ENCODE measurements around the gene NOP9. TPM values are rescaled to one million over a fixed set of nuclear protein-coding genes. Genes with fewer than 3 reads are reported as not detected.

The NOP9 gene
- total and polyA plus RNA-seq, 8 donors: 22.4 to 28.4 (median 25.1) TPM

DNA sequence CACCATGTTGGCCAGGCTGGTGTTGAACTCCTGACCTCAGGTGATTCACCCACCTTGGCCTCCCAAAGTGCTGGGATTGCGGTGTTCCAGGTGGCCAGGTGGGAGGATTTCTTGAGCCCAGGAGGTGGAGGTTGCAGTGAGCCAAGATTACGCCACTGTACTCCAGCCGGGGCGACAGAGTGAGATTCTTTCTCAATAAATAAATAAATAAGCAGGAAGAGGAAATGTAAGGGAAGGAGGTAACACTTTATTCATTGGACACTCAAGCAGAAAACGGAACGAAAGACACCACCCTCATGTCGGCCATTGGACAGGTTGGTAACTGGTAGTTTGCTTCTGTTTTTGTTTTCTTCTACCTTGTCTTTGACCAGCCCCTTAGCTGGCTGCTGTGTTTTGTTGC lies 55.4 kb downstream of the NOP9 start:
- DNase-seq (no peak), ATAC-seq (no peak)
- Histone ChIP-seq H3K4me1 (peaks cover 4 to 24% of the 10 kb centered on the region in 2 donors), H3K36me3 (no peaks in the 10 kb centered on the region), H3K27me3 (no peaks in the 10 kb centered on the region), H3K9me3 (no peaks in the 10 kb centered on the region), H3K4me3 (no peak overlapping the region), H3K27ac (no peak overlapping the region)
- TF ChIP-seq, protein P1, sequence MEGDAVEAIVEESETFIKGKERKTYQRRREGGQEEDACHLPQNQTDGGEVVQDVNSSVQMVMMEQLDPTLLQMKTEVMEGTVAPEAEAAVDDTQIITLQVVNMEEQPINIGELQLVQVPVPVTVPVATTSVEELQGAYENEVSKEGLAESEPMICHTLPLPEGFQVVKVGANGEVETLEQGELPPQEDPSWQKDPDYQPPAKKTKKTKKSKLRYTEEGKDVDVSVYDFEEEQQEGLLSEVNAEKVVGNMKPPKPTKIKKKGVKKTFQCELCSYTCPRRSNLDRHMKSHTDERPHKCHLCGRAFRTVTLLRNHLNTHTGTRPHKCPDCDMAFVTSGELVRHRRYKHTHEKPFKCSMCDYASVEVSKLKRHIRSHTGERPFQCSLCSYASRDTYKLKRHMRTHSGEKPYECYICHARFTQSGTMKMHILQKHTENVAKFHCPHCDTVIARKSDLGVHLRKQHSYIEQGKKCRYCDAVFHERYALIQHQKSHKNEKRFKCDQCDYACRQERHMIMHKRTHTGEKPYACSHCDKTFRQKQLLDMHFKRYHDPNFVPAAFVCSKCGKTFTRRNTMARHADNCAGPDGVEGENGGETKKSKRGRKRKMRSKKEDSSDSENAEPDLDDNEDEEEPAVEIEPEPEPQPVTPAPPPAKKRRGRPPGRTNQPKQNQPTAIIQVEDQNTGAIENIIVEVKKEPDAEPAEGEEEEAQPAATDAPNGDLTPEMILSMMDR (IDR thresholded peaks at IDR 0.05): no peak
- intact Hi-C loops (cut with DNase I): no loop called here

DNA sequence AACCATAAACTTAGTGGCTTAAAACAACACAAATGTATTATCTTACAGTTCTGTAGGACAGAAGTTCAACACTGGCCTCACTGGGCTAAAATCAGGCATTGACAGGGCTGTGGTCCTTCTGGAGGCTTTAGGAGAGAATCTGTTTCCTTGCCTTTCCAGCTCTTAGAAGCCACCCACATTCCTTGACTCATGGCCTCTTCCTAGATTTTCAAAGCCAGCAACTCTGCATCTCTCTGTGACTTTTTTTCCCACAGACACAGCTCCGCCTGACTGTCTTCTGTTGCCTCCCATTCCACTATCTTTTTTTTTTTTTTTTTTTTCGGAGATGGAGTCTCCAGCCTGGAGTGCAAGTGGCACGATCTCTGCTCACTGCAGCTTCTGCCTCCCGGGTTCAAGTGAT lies 56.6 kb downstream of the NOP9 start:
- no peak overlapping the region for H3K4me3 ChIP-seq
- H3K27me3 ChIP-seq: no peaks in the 10 kb centered on the region
- no peak overlapping the region for H3K27ac ChIP-seq
- H3K36me3 ChIP-seq: no peaks in the 10 kb centered on the region
- ATAC-seq: no peak
- peaks cover 4 to 24% of the 10 kb centered on the region in 2 donors for H3K4me1 ChIP-seq
- no peaks in the 10 kb centered on the region for H3K9me3 ChIP-seq
- intact Hi-C loops (cut with DNase I): no loop called here
- TF ChIP-seq, protein P1 (IDR thresholded peaks at IDR 0.05): no peak
- DNase-seq: no peak

Other genes with a start within 250 kb of the NOP9 start
Only the 30 nearest of the 34 such genes appear.
- 10 to 100 TPM; 56.4 to 65.1 TPM for gene DCAF11, start 185.1 kb upstream of the NOP9 start, total RNA-seq
- gene DCAF11, start 185.1 kb upstream of the NOP9 start, polyA plus RNA-seq (ENCODE audit: insufficient read length in 6 of 6): 10 to 100 TPM; 60.6 to 76.3 (median 67.6) TPM
- 1 to 10 TPM; 1.6 to 2.7 TPM for gene NRL, start 184.9 kb upstream of the NOP9 start, total RNA-seq
- 1 to 10 TPM in 5 of 6 donors, under 1 TPM in 1; 0.97 to 1.8 (median 1.4) TPM for gene NRL, start 184.9 kb upstream of the NOP9 start, polyA plus RNA-seq (ENCODE audit: insufficient read length in 6 of 6)
- gene FITM1, start 169.2 kb upstream of the NOP9 start, total RNA-seq: under 1 TPM; 0.68 to 0.76 TPM
- 1 to 10 TPM in 4 of 6 donors, under 1 TPM in 2; 0.77 to 1.5 (median 1.0) TPM for gene FITM1, start 169.2 kb upstream of the NOP9 start, polyA plus RNA-seq (ENCODE audit: insufficient read length in 6 of 6)
- 100 to 1,000 TPM; 190 to 203 TPM for gene PSME1, start 163.7 kb upstream of the NOP9 start, total RNA-seq
- gene PSME1, start 163.7 kb upstream of the NOP9 start, polyA plus RNA-seq (ENCODE audit: insufficient read length in 6 of 6): 100 to 1,000 TPM; 189 to 236 (median 221) TPM
- 10 to 100 TPM; 16.2 to 18.1 TPM for gene EMC9, start 158.3 kb upstream of the NOP9 start, total RNA-seq
- 10 to 100 TPM; 13.5 to 24.3 (median 23.0) TPM for gene EMC9, start 158.3 kb upstream of the NOP9 start, polyA plus RNA-seq (ENCODE audit: insufficient read length in 6 of 6)
- 100 to 1,000 TPM; 134 to 224 TPM for gene PSME2, start 153.2 kb upstream of the NOP9 start, total RNA-seq
- 100 to 1,000 TPM; 126 to 164 (median 159) TPM for gene PSME2, start 153.2 kb upstream of the NOP9 start, polyA plus RNA-seq (ENCODE audit: insufficient read length in 6 of 6)
- 10 to 100 TPM; 49.3 to 61.5 TPM for gene RNF31, start 152.4 kb upstream of the NOP9 start, total RNA-seq
- 10 to 100 TPM; 42.4 to 69.9 (median 54.6) TPM for gene RNF31, start 152.4 kb upstream of the NOP9 start, polyA plus RNA-seq (ENCODE audit: insufficient read length in 6 of 6)
- 100 to 1,000 TPM in 1 of 2 donors, 10 to 100 TPM in 1; 95.6 to 131 TPM for gene IRF9, start 138.6 kb upstream of the NOP9 start, total RNA-seq
- gene IRF9, start 138.6 kb upstream of the NOP9 start, polyA plus RNA-seq (ENCODE audit: insufficient read length in 6 of 6): 10 to 100 TPM; 53.4 to 69.9 (median 61.2) TPM
- gene REC8, start 127.8 kb upstream of the NOP9 start, total RNA-seq: 10 to 100 TPM; 27.0 to 31.6 TPM
- gene REC8, start 127.8 kb upstream of the NOP9 start, polyA plus RNA-seq (ENCODE audit: insufficient read length in 6 of 6): 10 to 100 TPM; 38.5 to 66.0 (median 44.3) TPM
- 10 to 100 TPM; 25.0 to 62.4 TPM for gene IPO4, start 111.0 kb upstream of the NOP9 start, total RNA-seq
- gene IPO4, start 111.0 kb upstream of the NOP9 start, polyA plus RNA-seq (ENCODE audit: insufficient read length in 6 of 6): 10 to 100 TPM; 22.6 to 39.5 (median 29.0) TPM
- 10 to 100 TPM; 64.9 to 72.5 TPM for gene TM9SF1, start 104.4 kb upstream of the NOP9 start, total RNA-seq
- gene TM9SF1, start 104.4 kb upstream of the NOP9 start, polyA plus RNA-seq (ENCODE audit: insufficient read length in 6 of 6): 10 to 100 TPM; 28.1 to 37.6 (median 32.4) TPM
- under 1 TPM; 0.37 to 0.55 TPM for gene TSSK4, start 94.2 kb upstream of the NOP9 start, total RNA-seq
- 10 to 100 TPM in 5 of 6 donors, 1 to 10 TPM in 1; 9.6 to 16.1 (median 13.7) TPM for gene TSSK4, start 94.2 kb upstream of the NOP9 start, polyA plus RNA-seq (ENCODE audit: insufficient read length in 6 of 6)
- gene CHMP4A, start 86.4 kb upstream of the NOP9 start, total RNA-seq: 10 to 100 TPM; 35.0 to 46.7 TPM
- 10 to 100 TPM; 52.8 to 64.6 (median 58.8) TPM for gene CHMP4A, start 86.4 kb upstream of the NOP9 start, polyA plus RNA-seq (ENCODE audit: insufficient read length in 6 of 6)
- 10 to 100 TPM; 12.4 to 13.8 TPM for gene MDP1, start 83.8 kb upstream of the NOP9 start, total RNA-seq
- 10 to 100 TPM in 5 of 6 donors, 1 to 10 TPM in 1; 9.8 to 19.4 (median 11.7) TPM for gene MDP1, start 83.8 kb upstream of the NOP9 start, polyA plus RNA-seq (ENCODE audit: insufficient read length in 6 of 6)
- 100 to 1,000 TPM; 162 to 163 TPM for gene NEDD8, start 67.5 kb upstream of the NOP9 start, total RNA-seq
- gene NEDD8, start 67.5 kb upstream of the NOP9 start, polyA plus RNA-seq (ENCODE audit: insufficient read length in 6 of 6): 100 to 1,000 TPM; 185 to 219 (median 203) TPM
- 10 to 100 TPM; 63.6 to 69.6 TPM for gene GMPR2, start 66.9 kb upstream of the NOP9 start, total RNA-seq
- 100 to 1,000 TPM in 4 of 6 donors, 10 to 100 TPM in 2; 96.6 to 117 (median 114) TPM for gene GMPR2, start 66.9 kb upstream of the NOP9 start, polyA plus RNA-seq (ENCODE audit: insufficient read length in 6 of 6)
- 100 to 1,000 TPM; 105 to 110 TPM for gene TINF2, start 57.2 kb upstream of the NOP9 start, total RNA-seq
- 10 to 100 TPM; 52.2 to 67.0 (median 58.3) TPM for gene TINF2, start 57.2 kb upstream of the NOP9 start, polyA plus RNA-seq (ENCODE audit: insufficient read length in 6 of 6)
- gene TGM1, start 36.7 kb upstream of the NOP9 start, total RNA-seq: 1 to 10 TPM; 7.6 to 9.6 TPM
- gene TGM1, start 36.7 kb upstream of the NOP9 start, polyA plus RNA-seq (ENCODE audit: insufficient read length in 6 of 6): 1 to 10 TPM; 2.6 to 4.3 (median 3.2) TPM
- 10 to 100 TPM; 49.3 to 53.3 TPM for gene RABGGTA, start 28.3 kb upstream of the NOP9 start, total RNA-seq
- 10 to 100 TPM; 20.2 to 28.7 (median 25.6) TPM for gene RABGGTA, start 28.3 kb upstream of the NOP9 start, polyA plus RNA-seq (ENCODE audit: insufficient read length in 6 of 6)
- 10 to 100 TPM; 24.9 to 50.2 TPM for gene DHRS1, start 70 bp upstream of the NOP9 start, total RNA-seq
- 10 to 100 TPM; 37.7 to 55.5 (median 42.6) TPM for gene DHRS1, start 70 bp upstream of the NOP9 start, polyA plus RNA-seq (ENCODE audit: insufficient read length in 6 of 6)
- 10 to 100 TPM in 1 of 2 donors, 1 to 10 TPM in 1; 9.2 to 22.7 TPM for gene CIDEB, start 8.1 kb downstream of the NOP9 start, total RNA-seq
- 10 to 100 TPM in 5 of 6 donors, 1 to 10 TPM in 1; 9.5 to 14.8 (median 13.9) TPM for gene CIDEB, start 8.1 kb downstream of the NOP9 start, polyA plus RNA-seq (ENCODE audit: insufficient read length in 6 of 6)
- 1 to 10 TPM; 4.5 to 6.3 TPM for gene LTB4R2, start 10.3 kb downstream of the NOP9 start, total RNA-seq
- 1 to 10 TPM; 4.0 to 5.9 (median 5.6) TPM for gene LTB4R2, start 10.3 kb downstream of the NOP9 start, polyA plus RNA-seq (ENCODE audit: insufficient read length in 6 of 6)
- 10 to 100 TPM in 1 of 2 donors, 1 to 10 TPM in 1; 5.9 to 26.1 TPM for gene LTB4R, start 11.7 kb downstream of the NOP9 start, total RNA-seq
- gene LTB4R, start 11.7 kb downstream of the NOP9 start, polyA plus RNA-seq (ENCODE audit: insufficient read length in 6 of 6): 1 to 10 TPM; 5.3 to 7.7 (median 6.5) TPM
- gene ADCY4, start 35.2 kb downstream of the NOP9 start, total RNA-seq: 10 to 100 TPM; 38.2 to 45.2 TPM
- gene ADCY4, start 35.2 kb downstream of the NOP9 start, polyA plus RNA-seq (ENCODE audit: insufficient read length in 6 of 6): 10 to 100 TPM; 25.7 to 48.5 (median 32.2) TPM
- 10 to 100 TPM; 16.1 to 26.3 TPM for gene RIPK3, start 40.1 kb downstream of the NOP9 start, total RNA-seq
- 1 to 10 TPM; 2.4 to 3.8 (median 3.0) TPM for gene RIPK3, start 40.1 kb downstream of the NOP9 start, polyA plus RNA-seq (ENCODE audit: insufficient read length in 6 of 6)
- gene NFATC4, start 68.3 kb downstream of the NOP9 start, total RNA-seq: 10 to 100 TPM; 39.4 to 64.2 TPM
- 100 to 1,000 TPM in 1 of 6 donors, 10 to 100 TPM in 5; 72.2 to 102 (median 89.4) TPM for gene NFATC4, start 68.3 kb downstream of the NOP9 start, polyA plus RNA-seq (ENCODE audit: insufficient read length in 6 of 6)
- gene NYNRIN, start 99.2 kb downstream of the NOP9 start, total RNA-seq: 10 to 100 TPM; 16.2 to 23.4 TPM
- 100 to 1,000 TPM in 3 of 6 donors, 10 to 100 TPM in 3; 86.3 to 120 (median 98.9) TPM for gene NYNRIN, start 99.2 kb downstream of the NOP9 start, polyA plus RNA-seq (ENCODE audit: insufficient read length in 6 of 6)
- gene CBLN3, start 129.8 kb downstream of the NOP9 start, total RNA-seq: 1 to 10 TPM; 5.9 to 6.4 TPM
- gene CBLN3, start 129.8 kb downstream of the NOP9 start, polyA plus RNA-seq (ENCODE audit: insufficient read length in 6 of 6): 1 to 10 TPM; 2.2 to 4.1 (median 3.5) TPM
- 10 to 100 TPM; 48.0 to 49.3 TPM for gene KHNYN, start 130.1 kb downstream of the NOP9 start, total RNA-seq
- gene KHNYN, start 130.1 kb downstream of the NOP9 start, polyA plus RNA-seq (ENCODE audit: insufficient read length in 6 of 6): 10 to 100 TPM; 46.8 to 56.6 (median 51.3) TPM
- gene SDR39U1, start 142.9 kb downstream of the NOP9 start, total RNA-seq: 10 to 100 TPM; 32.7 to 40.7 TPM
- gene SDR39U1, start 142.9 kb downstream of the NOP9 start, polyA plus RNA-seq (ENCODE audit: insufficient read length in 6 of 6): 10 to 100 TPM; 39.9 to 51.9 (median 47.7) TPM